ENCODE results near the gene SMAD5. TPM values are rescaled to one million over a fixed set of nuclear protein-coding genes. Genes with fewer than 3 reads are reported as not detected.

SMAD5 gene
- total and polyA plus RNA-seq, 2 donors (not counting 1 experiment from before 2014, with no cell fraction given), result 9.4 to 38.6 TPM

GRCh38 chr5:136212252-136212721 is 79.6 kb downstream of the SMAD5 start:
- Mint-ChIP-seq H3K4me3 (no peak overlapping the region), H3K27me3 (peaks cover 32% of the 10 kb centered on the region), H3K4me1 (no peaks in the 10 kb centered on the region), H3K9me3 (ENCODE audit: insufficient read depth) (no peaks in the 10 kb centered on the region), H3K27ac (no peak overlapping the region)
- Histone ChIP-seq H3K4me3 (ENCODE audit: control extremely low read depth in 1 of 5, extremely low read depth in 1 of 5, insufficient read depth in 1 of 5, low read depth in 2 of 5, low read length in 4 of 5) (no peak overlapping the region), H3K36me3 (replicated peaks in 1 of 2; ENCODE audit: control extremely low read depth in 1 of 2, control insufficient read depth in 1 of 2, extremely low read depth in 1 of 2, insufficient read depth in 2 of 2, low read length in 1 of 2) (no peaks in the 10 kb centered on the region), H4K20me1 (ENCODE audit: control insufficient read depth, insufficient read depth, low read length, poor library complexity, severe bottlenecking) (no peaks in the 10 kb centered on the region), H3K4me1 (ENCODE audit: control insufficient read depth in 2 of 2, insufficient read depth in 2 of 2, low read length in 2 of 2) (no peaks in the 10 kb centered on the region), H3K79me2 (ENCODE audit: control insufficient read depth, insufficient read depth, low read length) (no peaks in the 10 kb centered on the region), H3K9ac (ENCODE audit: low read length) (no peak overlapping the region), H3K9me3 (ENCODE audit: control extremely low read depth in 1 of 3, control insufficient read depth in 2 of 3, insufficient read depth in 1 of 3, low read length in 2 of 3) (no peaks in the 10 kb centered on the region), H2AFZ (ENCODE audit: insufficient read depth, low read depth, low read length, poor library complexity, severe bottlenecking) (no peak overlapping the region), H3K27ac (ENCODE audit: low read length in 2 of 2) (no peak overlapping the region), H3K27me3 (replicated peaks in 1 of 4; ENCODE audit: control extremely low read depth in 1 of 4, control insufficient read depth in 3 of 4, insufficient read depth in 4 of 4, low read length in 3 of 4) (peaks cover 0 to 11% (median 2%) of the 10 kb centered on the region in 4 experiments), H3K4me2 (replicated peaks; ENCODE audit: low read depth, low read length, poor library complexity, severe bottlenecking) (no peak overlapping the region)
- ATAC-seq (ENCODE audit: low read depth) (no peak), DNase-seq (peak; percentile 54)
- 17% methylated on average over 2 of the region's 10 CpGs for WGBS (ENCODE audit: insufficient coverage)
- peak; percentile 88 for TF ChIP-seq CTCF (IDR thresholded peaks at IDR 0.05)
- no peak for TF ChIP-seq EZH2 (IDR thresholded peaks at IDR 0.05; ENCODE audit: borderline replicate concordance, insufficient read depth, low read depth, low read length, poor library complexity, severe bottlenecking)
- intact Hi-C loops (cut with micrococcal nuclease), result loop anchor here (1.0 to 2.0 kb wide), 2 partner anchors 267 to 745 kb away; no protein-coding TSS in a partner anchor
- POLR2A ChIA-PET, result no interaction called here
- CTCF ChIA-PET, result interaction anchor here (0.9 to 5.3 kb wide), 16 partner anchors 12 to 750 kb away, joined by 3 to 23 read pairs (median 4); partner anchors contain the start of gene SMIM32

- intact Hi-C loops (cut with micrococcal nuclease), result loop anchor here (2.0 kb wide), 1 partner anchor 747 kb away; no protein-coding TSS in a partner anchor
- H3K27ac ChIP-seq (ENCODE audit: low read length in 2 of 2), result no peak overlapping the region
- no peak for ATAC-seq (ENCODE audit: low read depth)
- H3K4me1 Mint-ChIP-seq, result no peaks in the 10 kb centered on the region
- H2AFZ ChIP-seq (ENCODE audit: insufficient read depth, low read depth, low read length, poor library complexity, severe bottlenecking), result no peak overlapping the region
- H4K20me1 ChIP-seq (ENCODE audit: control insufficient read depth, insufficient read depth, low read length, poor library complexity, severe bottlenecking), result no peaks in the 10 kb centered on the region
- no peaks in the 10 kb centered on the region for H3K9me3 Mint-ChIP-seq (ENCODE audit: insufficient read depth)
- no peaks in the 10 kb centered on the region for H3K4me1 ChIP-seq (ENCODE audit: control insufficient read depth in 2 of 2, insufficient read depth in 2 of 2, low read length in 2 of 2)
- POLR2A ChIA-PET, result no interaction called here
- peaks cover 0 to 11% (median 2%) of the 10 kb centered on the region in 4 experiments for H3K27me3 ChIP-seq (replicated peaks in 1 of 4; ENCODE audit: control extremely low read depth in 1 of 4, control insufficient read depth in 3 of 4, insufficient read depth in 4 of 4, low read length in 3 of 4)
- CTCF ChIA-PET, result interaction anchor here (1.5 to 5.3 kb wide), 5 partner anchors 10 to 748 kb away, joined by 4 to 23 read pairs (median 7); no protein-coding TSS in a partner anchor
- H3K79me2 ChIP-seq (ENCODE audit: control insufficient read depth, insufficient read depth, low read length), result no peaks in the 10 kb centered on the region
- no peak overlapping the region for H3K4me3 Mint-ChIP-seq
- TF ChIP-seq CTCF (IDR thresholded peaks at IDR 0.05) (no peak), EZH2 (IDR thresholded peaks at IDR 0.05; ENCODE audit: borderline replicate concordance, insufficient read depth, low read depth, low read length, poor library complexity, severe bottlenecking) (no peak)
- no peaks in the 10 kb centered on the region for H3K36me3 ChIP-seq (replicated peaks in 1 of 2; ENCODE audit: control extremely low read depth in 1 of 2, control insufficient read depth in 1 of 2, extremely low read depth in 1 of 2, insufficient read depth in 2 of 2, low read length in 1 of 2)
- no peak overlapping the region for H3K4me3 ChIP-seq (ENCODE audit: control extremely low read depth in 1 of 5, extremely low read depth in 1 of 5, insufficient read depth in 1 of 5, low read depth in 2 of 5, low read length in 4 of 5)
- H3K27me3 Mint-ChIP-seq, result peaks cover 25% of the 10 kb centered on the region
- H3K9ac ChIP-seq (ENCODE audit: low read length), result no peak overlapping the region
- no peak for DNase-seq
- H3K27ac Mint-ChIP-seq, result no peak overlapping the region
- H3K9me3 ChIP-seq (ENCODE audit: control extremely low read depth in 1 of 3, control insufficient read depth in 2 of 3, insufficient read depth in 1 of 3, low read length in 2 of 3), result peaks cover 0 to under 1% (median 0%) of the 10 kb centered on the region in 3 donors
- no peak overlapping the region for H3K4me2 ChIP-seq (replicated peaks; ENCODE audit: low read depth, low read length, poor library complexity, severe bottlenecking)
- 78% methylated on average over 6 of the region's 9 CpGs for WGBS (ENCODE audit: insufficient coverage)
Observed at GRCh38 chr5:136213919-136214493, 81.4 kb downstream of the SMAD5 start.

Data from B cell (primary cell).